ENCODE results near the gene RGMB. TPM values are rescaled to one million over a fixed set of nuclear protein-coding genes. Genes with fewer than 3 reads are reported as not detected.

Gene RGMB
- total RNA-seq, 1 experiment from 2014 or later: 19.3 TPM

DNA sequence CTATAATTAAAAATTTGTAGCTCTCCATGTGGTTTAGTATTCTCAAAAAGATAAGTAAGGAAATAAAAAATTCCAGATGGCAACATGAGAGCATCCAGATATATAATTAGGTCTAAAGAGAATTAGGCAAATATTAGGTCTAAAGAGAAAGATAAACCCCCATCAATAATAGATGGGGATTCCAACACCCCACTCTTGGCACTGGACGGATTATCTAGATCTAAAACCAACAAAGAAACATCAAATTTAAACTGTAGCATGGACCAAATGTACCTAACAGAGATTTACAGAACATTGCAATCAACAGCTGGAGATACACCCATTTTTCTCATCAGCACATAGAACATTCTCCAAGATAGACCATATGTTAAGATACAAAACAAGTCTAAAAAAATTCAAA is 31.6 kb downstream of the RGMB start:
- H3K36me3 Mint-ChIP-seq (ENCODE audit: insufficient read depth in 1 of 3, low read depth in 3 of 3): peaks cover 16 to 30% (median 18%) of the 10 kb centered on the region in 3 experiments
- H4K5ac ChIP-seq (ENCODE audit: insufficient read length, low read depth, low read length): no peak overlapping the region
- H2BK15ac ChIP-seq (ENCODE audit: low read depth, low read length): no peak overlapping the region
- H4K91ac ChIP-seq (ENCODE audit: insufficient read length, low read depth, low read length): no peak overlapping the region
- H3K4me1 ChIP-seq (ENCODE audit: insufficient read depth, low read length): no peaks in the 10 kb centered on the region
- no peak overlapping the region for H3K4me3 Mint-ChIP-seq
- no peak overlapping the region for H2BK20ac ChIP-seq (ENCODE audit: low read depth, low read length, poor library complexity, severe bottlenecking)
- no peaks in the 10 kb centered on the region for H3K23me2 ChIP-seq (ENCODE audit: insufficient read length, low read depth, low read length, poor library complexity, severe bottlenecking)
- H2AK5ac ChIP-seq (ENCODE audit: insufficient read length, low read length): no peak overlapping the region
- no peak overlapping the region for H2BK12ac ChIP-seq (ENCODE audit: insufficient read length, low read depth, low read length)
- H2BK5ac ChIP-seq (ENCODE audit: insufficient read length, low read length): no peak overlapping the region
- no peak overlapping the region for H3K27ac Mint-ChIP-seq
- no peaks in the 10 kb centered on the region for H3K27me3 ChIP-seq (ENCODE audit: insufficient read depth, low read length)
- H3K27ac ChIP-seq (ENCODE audit: insufficient read length, low read depth, low read length): no peak overlapping the region
- DNase-seq: no peak
- TF ChIP-seq, protein P1, sequence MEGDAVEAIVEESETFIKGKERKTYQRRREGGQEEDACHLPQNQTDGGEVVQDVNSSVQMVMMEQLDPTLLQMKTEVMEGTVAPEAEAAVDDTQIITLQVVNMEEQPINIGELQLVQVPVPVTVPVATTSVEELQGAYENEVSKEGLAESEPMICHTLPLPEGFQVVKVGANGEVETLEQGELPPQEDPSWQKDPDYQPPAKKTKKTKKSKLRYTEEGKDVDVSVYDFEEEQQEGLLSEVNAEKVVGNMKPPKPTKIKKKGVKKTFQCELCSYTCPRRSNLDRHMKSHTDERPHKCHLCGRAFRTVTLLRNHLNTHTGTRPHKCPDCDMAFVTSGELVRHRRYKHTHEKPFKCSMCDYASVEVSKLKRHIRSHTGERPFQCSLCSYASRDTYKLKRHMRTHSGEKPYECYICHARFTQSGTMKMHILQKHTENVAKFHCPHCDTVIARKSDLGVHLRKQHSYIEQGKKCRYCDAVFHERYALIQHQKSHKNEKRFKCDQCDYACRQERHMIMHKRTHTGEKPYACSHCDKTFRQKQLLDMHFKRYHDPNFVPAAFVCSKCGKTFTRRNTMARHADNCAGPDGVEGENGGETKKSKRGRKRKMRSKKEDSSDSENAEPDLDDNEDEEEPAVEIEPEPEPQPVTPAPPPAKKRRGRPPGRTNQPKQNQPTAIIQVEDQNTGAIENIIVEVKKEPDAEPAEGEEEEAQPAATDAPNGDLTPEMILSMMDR (conservative IDR thresholded peaks at IDR 0.05): no peak
- no peak overlapping the region for H3T11ph ChIP-seq (ENCODE audit: low read length)
- H3K4me2 ChIP-seq (ENCODE audit: insufficient read depth, insufficient read length, low read length): no peak overlapping the region
- H3K9me3 ChIP-seq (ENCODE audit: control insufficient read depth, low read depth, low read length): no peaks in the 10 kb centered on the region
- no peak overlapping the region for H2BK120ac ChIP-seq (ENCODE audit: low read depth, low read length, poor library complexity, severe bottlenecking)
- no peak overlapping the region for H3K18ac ChIP-seq (ENCODE audit: insufficient read length, low read depth, low read length)
- no peak overlapping the region for H3K14ac ChIP-seq (ENCODE audit: insufficient read depth, low read length)
- H3K9ac ChIP-seq (ENCODE audit: extremely low read depth, insufficient read length, low read length): no peak overlapping the region
- H3K56ac ChIP-seq (ENCODE audit: insufficient read length, low read depth, low read length): no peak overlapping the region
- H3K4me1 Mint-ChIP-seq: no peaks in the 10 kb centered on the region
- H3K9me3 Mint-ChIP-seq: peaks cover 34 to 36% of the 10 kb centered on the region in 2 experiments
- H3K79me2 ChIP-seq (ENCODE audit: insufficient read depth, low read length): no peaks in the 10 kb centered on the region
- H3K27me3 Mint-ChIP-seq (ENCODE audit: low read depth): no peaks in the 10 kb centered on the region
- no peaks in the 10 kb centered on the region for H4K20me1 ChIP-seq (ENCODE audit: control insufficient read depth, insufficient read depth, insufficient read length)
- WGBS (ENCODE audit: extremely low coverage, insufficient read length, low lambda C conversion rate): no CpG with 5 or more reads among the region's 1 CpG
- no peak overlapping the region for H3K23ac ChIP-seq (ENCODE audit: insufficient read length, low read depth, low read length)
- no peak overlapping the region for H3K4ac ChIP-seq (ENCODE audit: low read depth, low read length)
- no peak overlapping the region for H4K8ac ChIP-seq (replicated peaks; ENCODE audit: insufficient read length, low read depth, low read length)
- H2AFZ ChIP-seq (ENCODE audit: low read length): no peak overlapping the region
- H3K79me1 ChIP-seq (ENCODE audit: insufficient read depth, low read depth, low read length, poor library complexity, severe bottlenecking): no peaks in the 10 kb centered on the region
